ENCODE results near the gene REX1BD. TPM values are rescaled to one million over a fixed set of nuclear protein-coding genes. Genes with fewer than 3 reads are reported as not detected.

REX1BD gene
- total and polyA plus RNA-seq, 2 of the 13 experiments (the other 11 are each of a cell fraction or from before 2014, with no cell fraction given) = 7.5 to 25.4 TPM

GRCh38 chr19:18589380-18590272 is 1.0 kb downstream of the REX1BD start (continued):
- TF ChIP-seq HMGXB3 (CRISPR knock-in tag; IDR thresholded peaks at IDR 0.05; ENCODE audit: borderline replicate concordance) = no peak
- TF ChIP-seq ZNF746 (CRISPR knock-in tag; IDR thresholded peaks at IDR 0.05) = peak; percentile 52; the same call in 1 of the 2 replicates
- no peak for TF ChIP-seq SNRNP70 (IDR thresholded peaks at IDR 0.05; ENCODE audit: low read depth, low read length)
- no peak; the same call in none of the 2 replicates for TF ChIP-seq HOXA9 (CRISPR knock-in tag; IDR thresholded peaks at IDR 0.05; ENCODE audit: borderline replicate concordance)
- TF ChIP-seq TIGD3 (CRISPR knock-in tag; IDR thresholded peaks at IDR 0.05; ENCODE audit: borderline replicate concordance) = peak; percentile 67; the same call in 1 of the 2 replicates
- no peak for TF ChIP-seq SOX6 (IDR thresholded peaks at IDR 0.05)
- TF ChIP-seq SOX6 (CRISPR knock-in tag; IDR thresholded peaks at IDR 0.05) = peak; percentile 27; the same call in 1 of the 2 replicates
- no peak for TF ChIP-seq HNF1A (IDR thresholded peaks at IDR 0.05; ENCODE audit: low read depth)
- TF ChIP-seq HNF1A (CRISPR knock-in tag; IDR thresholded peaks at IDR 0.05; ENCODE audit: borderline replicate concordance) = no peak; the same call in 1 of the 2 replicates
- no peak for TF ChIP-seq MAFF (IDR thresholded peaks at IDR 0.05; ENCODE audit: low read depth, low read length)
- peak; percentile 91 for TF ChIP-seq BORCS8-MEF2B (CRISPR knock-in tag; IDR thresholded peaks at IDR 0.05)
- no peak; the same call in 1 of the 2 replicates for TF ChIP-seq E2F2 (CRISPR knock-in tag; IDR thresholded peaks at IDR 0.05; ENCODE audit: borderline replicate concordance)
- no peak for TF ChIP-seq ZKSCAN5 (CRISPR knock-in tag; IDR thresholded peaks at IDR 0.05)
- TF ChIP-seq ZNF790 (CRISPR knock-in tag; IDR thresholded peaks at IDR 0.05; ENCODE audit: borderline replicate concordance) = peak; percentile 94; the same call in 1 of the 2 replicates
- TF ChIP-seq NFE2L2 (IDR thresholded peaks at IDR 0.05; ENCODE audit: low read length) = no peak
- no peak; the same call in 1 of the 2 replicates for TF ChIP-seq KAT8 (CRISPR knock-in tag; IDR thresholded peaks at IDR 0.05)
